ENCODE data around the gene CACNA1D.

- TF ChIP-seq NFIC (IDR thresholded peaks at IDR 0.05) = no peak
- no peak for TF ChIP-seq POLR2A (conservative IDR thresholded peaks at IDR 0.05)
- no peak for TF ChIP-seq EZH2 (IDR thresholded peaks at IDR 0.05; ENCODE audit: borderline replicate concordance, low read depth, low read length)
- TF ChIP-seq, protein P1, sequence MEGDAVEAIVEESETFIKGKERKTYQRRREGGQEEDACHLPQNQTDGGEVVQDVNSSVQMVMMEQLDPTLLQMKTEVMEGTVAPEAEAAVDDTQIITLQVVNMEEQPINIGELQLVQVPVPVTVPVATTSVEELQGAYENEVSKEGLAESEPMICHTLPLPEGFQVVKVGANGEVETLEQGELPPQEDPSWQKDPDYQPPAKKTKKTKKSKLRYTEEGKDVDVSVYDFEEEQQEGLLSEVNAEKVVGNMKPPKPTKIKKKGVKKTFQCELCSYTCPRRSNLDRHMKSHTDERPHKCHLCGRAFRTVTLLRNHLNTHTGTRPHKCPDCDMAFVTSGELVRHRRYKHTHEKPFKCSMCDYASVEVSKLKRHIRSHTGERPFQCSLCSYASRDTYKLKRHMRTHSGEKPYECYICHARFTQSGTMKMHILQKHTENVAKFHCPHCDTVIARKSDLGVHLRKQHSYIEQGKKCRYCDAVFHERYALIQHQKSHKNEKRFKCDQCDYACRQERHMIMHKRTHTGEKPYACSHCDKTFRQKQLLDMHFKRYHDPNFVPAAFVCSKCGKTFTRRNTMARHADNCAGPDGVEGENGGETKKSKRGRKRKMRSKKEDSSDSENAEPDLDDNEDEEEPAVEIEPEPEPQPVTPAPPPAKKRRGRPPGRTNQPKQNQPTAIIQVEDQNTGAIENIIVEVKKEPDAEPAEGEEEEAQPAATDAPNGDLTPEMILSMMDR (IDR thresholded peaks at IDR 0.05 in 2 of 3, conservative IDR thresholded peaks at IDR 0.05 in 1 of 3; ENCODE audit: insufficient read depth in 2 of 3, low read depth in 1 of 3, low read length in 3 of 3) = no peak
These were observed 97.2 kb downstream of the CACNA1D start for GRCh38 chr3:53591646-53592045.

Measured in K562 (cell line).